Measurements from ENCODE around the gene BNC2. TPM values are rescaled to one million over a fixed set of nuclear protein-coding genes. Genes with fewer than 3 reads are reported as not detected.

BNC2 gene
- total RNA-seq, 1 experiment from 2014 or later: 11.7 TPM

GRCh38 chr9:16864649-16865434 lies 5.6 kb downstream of the BNC2 start:
- ChIA-PET POLR2A (ENCODE audit: unreplicated experiment) (no interaction called here), CTCF (no interaction called here)
- ATAC-seq (peak; percentile 39), DNase-seq (peak; percentile 48)
- no peak overlapping the region for H2AFZ ChIP-seq (ENCODE audit: low read length)
- H3K9me2 ChIP-seq (replicated peaks; ENCODE audit: low read length): no peaks in the 10 kb centered on the region
- no peaks in the 10 kb centered on the region for H3F3A ChIP-seq (ENCODE audit: low read length, unreplicated experiment)
- intact Hi-C loops (cut with micrococcal nuclease): loop anchor here (5.0 kb wide), 2 partner anchors 57 to 238 kb away; no protein-coding TSS in a partner anchor
- peak overlapping the region; percentile 43 for H3K4me2 ChIP-seq (ENCODE audit: low read length)
- no TSS peak for BruUV-seq (replicated peaks)
- peak overlapping the region; percentile 20; the same call in 1 of the 2 replicates for H3K4me3 ChIP-seq (ENCODE audit: low read length)
- H4K20me1 ChIP-seq (ENCODE audit: low read length): no peaks in the 10 kb centered on the region
- H3K4me1 ChIP-seq (ENCODE audit: insufficient read depth, low read length): peaks cover 44% of the 10 kb centered on the region
- H3K36me3 ChIP-seq (ENCODE audit: low read depth, low read length): no peaks in the 10 kb centered on the region
- H3K79me2 ChIP-seq (ENCODE audit: low read length): peaks cover 50% of the 10 kb centered on the region
- TF ChIP-seq EZH2phosphoT487 (IDR thresholded peaks at IDR 0.05; ENCODE audit: borderline replicate concordance, low read length) (no peak), EZH2 (IDR thresholded peaks at IDR 0.05; ENCODE audit: low read length, unreplicated experiment) (no peak)
- H3K27ac ChIP-seq (ENCODE audit: low read length): peak overlapping the region; percentile 20
- H3K9ac ChIP-seq (ENCODE audit: low read length): no peak overlapping the region
- no peaks in the 10 kb centered on the region for H3K9me3 ChIP-seq (ENCODE audit: low read length)
- no peaks in the 10 kb centered on the region for H3K27me3 ChIP-seq (ENCODE audit: low read length)

DNA sequence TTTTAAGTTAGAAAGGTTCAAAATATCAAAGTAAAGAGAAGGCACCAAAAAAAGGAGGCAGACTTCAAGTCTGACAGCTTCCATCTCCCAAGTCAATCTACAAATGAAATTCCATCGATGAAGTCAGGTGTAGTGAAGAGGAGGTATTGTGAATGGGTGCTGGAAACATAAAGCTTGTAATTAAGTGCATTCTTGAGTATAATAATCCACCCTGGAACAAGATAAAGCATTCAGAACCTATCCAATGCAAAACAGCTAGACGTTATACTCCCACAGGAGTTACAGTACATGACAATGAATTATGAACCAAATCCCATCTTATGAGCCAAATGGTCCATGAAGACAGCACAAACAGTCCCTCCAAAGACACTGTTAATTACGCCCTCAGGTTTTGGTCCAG lies 22.3 kb downstream of the BNC2 start:
- TF ChIP-seq EZH2 (IDR thresholded peaks at IDR 0.05; ENCODE audit: low read length, unreplicated experiment) (no peak), EZH2phosphoT487 (IDR thresholded peaks at IDR 0.05; ENCODE audit: borderline replicate concordance, low read length) (no peak)
- TF ChIP-seq, protein P1, sequence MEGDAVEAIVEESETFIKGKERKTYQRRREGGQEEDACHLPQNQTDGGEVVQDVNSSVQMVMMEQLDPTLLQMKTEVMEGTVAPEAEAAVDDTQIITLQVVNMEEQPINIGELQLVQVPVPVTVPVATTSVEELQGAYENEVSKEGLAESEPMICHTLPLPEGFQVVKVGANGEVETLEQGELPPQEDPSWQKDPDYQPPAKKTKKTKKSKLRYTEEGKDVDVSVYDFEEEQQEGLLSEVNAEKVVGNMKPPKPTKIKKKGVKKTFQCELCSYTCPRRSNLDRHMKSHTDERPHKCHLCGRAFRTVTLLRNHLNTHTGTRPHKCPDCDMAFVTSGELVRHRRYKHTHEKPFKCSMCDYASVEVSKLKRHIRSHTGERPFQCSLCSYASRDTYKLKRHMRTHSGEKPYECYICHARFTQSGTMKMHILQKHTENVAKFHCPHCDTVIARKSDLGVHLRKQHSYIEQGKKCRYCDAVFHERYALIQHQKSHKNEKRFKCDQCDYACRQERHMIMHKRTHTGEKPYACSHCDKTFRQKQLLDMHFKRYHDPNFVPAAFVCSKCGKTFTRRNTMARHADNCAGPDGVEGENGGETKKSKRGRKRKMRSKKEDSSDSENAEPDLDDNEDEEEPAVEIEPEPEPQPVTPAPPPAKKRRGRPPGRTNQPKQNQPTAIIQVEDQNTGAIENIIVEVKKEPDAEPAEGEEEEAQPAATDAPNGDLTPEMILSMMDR (conservative IDR thresholded peaks at IDR 0.05; ENCODE audit: low read depth, low read length): no peak

DNA sequence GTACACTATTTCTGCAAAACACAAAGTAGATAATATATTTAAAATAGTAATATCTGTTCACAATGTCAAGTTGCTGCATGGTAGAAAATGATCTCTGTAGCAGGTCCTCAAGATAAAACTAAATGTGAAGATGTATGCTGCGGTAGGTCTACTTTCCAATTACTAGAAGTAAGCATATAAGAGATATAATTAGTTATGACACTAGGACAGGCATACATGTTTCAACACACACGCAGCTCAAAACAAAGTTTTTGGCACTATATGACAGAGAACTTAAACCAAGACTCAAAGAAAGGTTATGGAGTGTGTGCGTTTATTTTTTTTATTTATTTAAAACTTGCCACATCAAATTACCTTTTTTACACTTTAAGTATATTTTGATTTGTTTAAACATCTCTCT lies 23.5 kb downstream of the BNC2 start:
- no peaks in the 10 kb centered on the region for H3F3A ChIP-seq (ENCODE audit: low read length, unreplicated experiment)
- POLR2A ChIA-PET (ENCODE audit: unreplicated experiment): no interaction called here
- no peaks in the 10 kb centered on the region for H4K20me1 ChIP-seq (ENCODE audit: low read length)
- H3K4me2 ChIP-seq (ENCODE audit: low read length): no peak overlapping the region
- intact Hi-C loops (cut with micrococcal nuclease): no loop called here
- no peaks in the 10 kb centered on the region for H3K9me2 ChIP-seq (replicated peaks; ENCODE audit: low read length)
- H3K27me3 ChIP-seq (ENCODE audit: low read length): no peaks in the 10 kb centered on the region
- no peak overlapping the region for H3K9ac ChIP-seq (ENCODE audit: low read length)
- H2AFZ ChIP-seq (ENCODE audit: low read length): no peak overlapping the region
- no peak overlapping the region for H3K4me3 ChIP-seq (ENCODE audit: low read length)
- H3K79me2 ChIP-seq (ENCODE audit: low read length): no peaks in the 10 kb centered on the region
- DNase-seq (no peak), ATAC-seq (no peak)
- no peak overlapping the region for H3K27ac ChIP-seq (ENCODE audit: low read length)
- no TSS peak for BruUV-seq (replicated peaks)
- no peaks in the 10 kb centered on the region for H3K36me3 ChIP-seq (ENCODE audit: low read depth, low read length)
- CTCF ChIA-PET: no interaction called here
- TF ChIP-seq EZH2phosphoT487 (IDR thresholded peaks at IDR 0.05; ENCODE audit: borderline replicate concordance, low read length): no peak
- TF ChIP-seq EZH2 (IDR thresholded peaks at IDR 0.05; ENCODE audit: low read length, unreplicated experiment): no peak
- TF ChIP-seq, protein P1 (conservative IDR thresholded peaks at IDR 0.05; ENCODE audit: low read depth, low read length): no peak
- H3K9me3 ChIP-seq (ENCODE audit: low read length): no peaks in the 10 kb centered on the region
- H3K4me1 ChIP-seq (ENCODE audit: insufficient read depth, low read length): no peaks in the 10 kb centered on the region

More for the DNA sequence above, 22.3 kb downstream of the BNC2 start:
- no peaks in the 10 kb centered on the region for H3K9me3 ChIP-seq (ENCODE audit: low read length)
- DNase-seq (no peak), ATAC-seq (no peak)
- ChIA-PET CTCF (no interaction called here), POLR2A (ENCODE audit: unreplicated experiment) (no interaction called here)
- no peaks in the 10 kb centered on the region for H3K36me3 ChIP-seq (ENCODE audit: low read depth, low read length)
- no peaks in the 10 kb centered on the region for H3K79me2 ChIP-seq (ENCODE audit: low read length)
- intact Hi-C loops (cut with micrococcal nuclease): no loop called here
- no peak overlapping the region for H2AFZ ChIP-seq (ENCODE audit: low read length)
- no peaks in the 10 kb centered on the region for H3K4me1 ChIP-seq (ENCODE audit: insufficient read depth, low read length)
- no TSS peak for BruUV-seq (replicated peaks)
- no peak overlapping the region for H3K27ac ChIP-seq (ENCODE audit: low read length)
- no peak overlapping the region for H3K4me3 ChIP-seq (ENCODE audit: low read length)
- H3F3A ChIP-seq (ENCODE audit: low read length, unreplicated experiment): no peaks in the 10 kb centered on the region
- H3K27me3 ChIP-seq (ENCODE audit: low read length): no peaks in the 10 kb centered on the region
- no peak overlapping the region for H3K4me2 ChIP-seq (ENCODE audit: low read length)
- no peaks in the 10 kb centered on the region for H3K9me2 ChIP-seq (replicated peaks; ENCODE audit: low read length)
- H3K9ac ChIP-seq (ENCODE audit: low read length): no peak overlapping the region
- no peaks in the 10 kb centered on the region for H4K20me1 ChIP-seq (ENCODE audit: low read length)
